ENCODE data around the gene RASGEF1C.

DNA sequence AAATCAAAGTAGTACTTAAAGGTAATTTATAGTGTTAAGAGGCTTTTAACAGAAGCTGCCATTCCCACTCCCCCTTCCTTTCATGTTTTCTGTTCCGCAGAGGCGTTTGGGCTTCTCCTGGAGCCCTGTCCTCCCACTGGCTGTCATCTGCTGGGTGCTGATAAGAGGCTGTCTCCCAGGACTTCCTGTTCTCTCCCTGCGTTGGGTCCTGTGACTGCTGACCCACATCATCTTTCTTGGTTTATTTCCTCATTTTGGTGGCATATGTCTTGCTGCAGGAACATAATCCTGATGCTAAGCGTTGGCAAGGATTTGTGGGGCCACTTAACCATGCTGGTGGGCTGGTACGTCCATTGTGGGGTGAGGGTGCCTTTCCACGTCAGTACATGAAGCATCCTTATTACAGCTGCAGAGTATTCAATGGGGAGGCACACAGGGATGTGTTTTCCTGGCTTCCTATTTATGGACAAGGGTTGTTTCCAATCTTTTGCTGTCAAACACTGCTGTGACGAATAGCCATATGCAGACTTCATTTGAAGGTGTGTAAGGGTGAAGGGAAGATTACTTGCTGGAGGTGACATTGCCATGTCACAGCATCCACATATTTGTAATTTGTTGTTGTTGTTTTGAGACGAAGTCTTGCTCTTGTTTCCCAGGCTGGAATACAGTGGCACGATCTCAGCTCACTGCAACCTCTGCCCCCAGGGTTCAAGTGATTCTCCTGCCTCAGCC is 115.2 kb downstream of the RASGEF1C start:
- TF ChIP-seq, protein P1, sequence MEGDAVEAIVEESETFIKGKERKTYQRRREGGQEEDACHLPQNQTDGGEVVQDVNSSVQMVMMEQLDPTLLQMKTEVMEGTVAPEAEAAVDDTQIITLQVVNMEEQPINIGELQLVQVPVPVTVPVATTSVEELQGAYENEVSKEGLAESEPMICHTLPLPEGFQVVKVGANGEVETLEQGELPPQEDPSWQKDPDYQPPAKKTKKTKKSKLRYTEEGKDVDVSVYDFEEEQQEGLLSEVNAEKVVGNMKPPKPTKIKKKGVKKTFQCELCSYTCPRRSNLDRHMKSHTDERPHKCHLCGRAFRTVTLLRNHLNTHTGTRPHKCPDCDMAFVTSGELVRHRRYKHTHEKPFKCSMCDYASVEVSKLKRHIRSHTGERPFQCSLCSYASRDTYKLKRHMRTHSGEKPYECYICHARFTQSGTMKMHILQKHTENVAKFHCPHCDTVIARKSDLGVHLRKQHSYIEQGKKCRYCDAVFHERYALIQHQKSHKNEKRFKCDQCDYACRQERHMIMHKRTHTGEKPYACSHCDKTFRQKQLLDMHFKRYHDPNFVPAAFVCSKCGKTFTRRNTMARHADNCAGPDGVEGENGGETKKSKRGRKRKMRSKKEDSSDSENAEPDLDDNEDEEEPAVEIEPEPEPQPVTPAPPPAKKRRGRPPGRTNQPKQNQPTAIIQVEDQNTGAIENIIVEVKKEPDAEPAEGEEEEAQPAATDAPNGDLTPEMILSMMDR (conservative IDR thresholded peaks at IDR 0.05; ENCODE audit: low read length) = no peak
- TF ChIP-seq EZH2phosphoT487 (IDR thresholded peaks at IDR 0.05; ENCODE audit: borderline replicate concordance) = no peak
